Measurements from ENCODE around the gene MAF.

The MAF gene

GRCh38 chr16:79587296-79587695 is 13.2 kb downstream of the MAF start:
- no peak for DNase-seq

- DNase-seq: no peak
Measured at GRCh38 chr16:79582789-79583188, 17.7 kb downstream of the MAF start.

DNA sequence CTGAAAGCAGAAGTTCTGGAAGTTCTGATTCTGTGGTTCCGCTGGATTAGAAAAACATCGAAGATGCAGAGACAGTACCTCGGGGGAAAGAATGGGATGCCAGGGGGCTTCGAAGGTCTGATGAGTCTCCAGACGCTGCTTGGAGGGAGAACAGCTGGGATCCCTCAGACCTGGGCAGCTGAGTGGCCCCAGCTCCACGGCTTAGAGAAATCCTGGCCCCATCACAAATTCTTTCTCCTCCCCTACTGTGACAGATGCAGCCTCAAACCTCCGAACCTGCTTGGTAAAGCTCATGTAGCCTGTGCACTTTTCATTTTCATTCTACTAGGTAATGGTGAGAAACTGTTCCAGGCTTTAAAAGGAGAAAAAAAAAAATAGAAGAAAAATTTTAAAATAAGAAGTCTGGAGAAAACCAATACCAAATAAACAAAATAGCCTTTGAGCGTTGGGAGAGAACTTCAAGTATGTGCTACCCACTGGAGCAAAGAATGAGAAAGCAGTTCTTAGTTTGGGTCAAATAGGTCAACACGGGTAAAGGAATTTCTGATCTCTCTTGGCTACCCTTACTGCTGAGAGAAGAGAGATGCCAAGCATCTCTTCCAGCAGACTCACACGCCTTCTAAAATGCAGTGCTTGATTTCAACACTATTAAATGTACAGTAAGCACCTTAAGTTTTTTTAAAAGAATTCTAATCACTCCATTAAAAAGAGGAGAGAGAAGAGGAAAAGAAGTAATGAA is 19.9 kb downstream of the MAF start:
- no peak for DNase-seq

- no peak for DNase-seq
Measured at GRCh38 chr16:79576602-79577001, 23.9 kb downstream of the MAF start.

GRCh38 chr16:79573884-79574283 is 26.7 kb downstream of the MAF start:
- DNase-seq: no peak

GRCh38 chr16:79573071-79573470 is 27.5 kb downstream of the MAF start:
- no peak for DNase-seq

- no peak for DNase-seq
Measured at GRCh38 chr16:79571903-79572535, 28.5 kb downstream of the MAF start.

DNA sequence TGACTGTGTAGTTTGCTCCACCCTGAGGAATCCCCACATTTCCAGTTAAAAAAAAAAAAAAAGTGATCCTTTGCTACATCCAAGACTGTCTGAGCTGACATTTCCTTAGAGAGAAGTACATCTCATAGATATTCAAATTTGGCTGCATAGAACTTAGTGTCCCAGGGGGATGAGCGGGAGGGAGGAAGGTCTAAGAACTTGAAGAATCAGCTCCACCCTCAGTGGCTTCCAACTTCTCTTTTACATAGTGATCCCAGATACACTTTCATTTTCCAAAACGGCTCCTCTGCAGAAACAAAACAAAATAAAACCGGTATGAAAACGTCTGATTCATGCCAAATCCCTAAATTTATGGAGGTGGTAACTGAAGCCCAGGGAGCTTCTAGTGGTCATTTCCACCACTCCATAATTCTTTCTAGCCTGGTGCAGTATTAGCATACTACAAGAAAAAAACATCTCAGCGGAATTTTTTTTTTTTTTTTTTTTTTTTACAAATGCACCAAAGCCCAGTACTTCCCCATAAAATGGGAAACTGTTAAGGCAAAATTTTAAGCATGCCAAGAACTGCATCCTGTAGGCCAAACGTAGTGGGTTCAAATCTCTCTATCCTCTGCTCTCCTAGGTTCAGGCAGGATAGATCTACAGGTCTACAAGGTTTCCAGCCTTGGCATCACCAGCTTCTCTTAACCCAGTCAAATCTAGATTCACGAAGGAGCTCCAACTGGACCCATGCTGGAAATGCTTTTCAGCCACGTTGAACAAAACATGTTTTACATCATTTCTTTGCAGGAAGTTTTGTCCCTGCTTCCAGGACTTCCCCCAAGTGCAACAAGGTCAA is 29.3 kb downstream of the MAF start:
- DNase-seq: no peak

GRCh38 chr16:79564671-79565107 is 35.8 kb downstream of the MAF start:
- DNase-seq: no peak

DNA sequence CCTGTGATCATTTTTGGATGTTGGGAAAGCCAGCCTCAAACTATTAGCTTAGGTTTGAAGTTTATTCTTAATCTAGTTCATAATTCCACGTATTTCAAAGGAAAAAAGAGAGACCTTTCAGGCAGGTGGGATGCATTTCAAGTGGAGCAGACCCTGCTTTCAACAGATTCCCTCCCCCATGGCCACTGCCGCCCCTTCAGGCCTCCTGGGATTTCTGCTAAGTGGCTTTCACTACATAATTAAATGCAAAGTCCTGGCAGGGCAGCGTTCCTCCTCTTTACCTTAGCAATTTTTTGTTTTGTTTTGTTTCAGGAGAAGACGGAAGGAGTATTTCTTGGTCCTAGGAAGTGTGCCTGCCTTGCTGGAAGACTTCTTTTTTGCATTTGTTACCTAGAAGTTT is 36.6 kb downstream of the MAF start:
- DNase-seq: no peak

- DNase-seq: no peak
Measured at GRCh38 chr16:79562166-79562823, 38.2 kb downstream of the MAF start.

DNA sequence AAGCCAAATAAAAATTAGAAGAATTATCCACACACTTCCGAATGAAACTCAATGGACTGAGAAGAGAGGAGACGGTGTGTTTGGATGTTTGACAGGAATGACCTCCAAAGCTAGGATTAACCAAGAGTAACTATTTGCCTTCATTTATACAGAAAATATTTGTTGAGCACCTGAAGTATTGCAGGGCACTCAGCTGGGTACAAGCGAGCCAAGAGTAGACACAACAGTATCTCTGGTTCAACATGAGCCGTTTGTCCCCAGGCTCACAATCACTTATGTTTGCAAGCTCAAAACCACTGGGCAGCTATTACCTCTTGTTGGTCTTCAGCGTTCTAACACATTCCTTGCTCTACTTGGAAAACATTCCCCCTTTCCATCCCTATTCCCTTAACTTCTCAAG is 38.8 kb downstream of the MAF start:
- no peak for DNase-seq

DNA sequence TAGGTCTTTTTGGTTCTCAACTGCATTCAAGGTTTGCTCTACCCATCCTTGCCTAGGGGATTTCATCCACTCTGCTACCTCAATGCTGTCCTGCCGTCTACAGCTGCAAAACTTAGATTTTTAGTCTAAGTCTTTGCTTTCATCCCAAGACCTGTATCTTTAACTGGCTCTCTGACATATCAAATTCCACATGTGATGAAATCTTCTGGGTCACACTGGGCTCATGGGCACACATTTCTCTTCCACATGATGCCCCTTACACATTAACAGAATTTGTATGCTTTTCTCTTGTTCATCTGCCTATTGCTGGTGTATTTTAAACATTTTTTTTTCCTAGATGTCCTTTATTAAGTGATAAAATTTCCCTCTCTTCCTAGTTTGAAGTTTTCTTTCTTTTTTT is 39.6 kb downstream of the MAF start:
- DNase-seq: no peak

DNA sequence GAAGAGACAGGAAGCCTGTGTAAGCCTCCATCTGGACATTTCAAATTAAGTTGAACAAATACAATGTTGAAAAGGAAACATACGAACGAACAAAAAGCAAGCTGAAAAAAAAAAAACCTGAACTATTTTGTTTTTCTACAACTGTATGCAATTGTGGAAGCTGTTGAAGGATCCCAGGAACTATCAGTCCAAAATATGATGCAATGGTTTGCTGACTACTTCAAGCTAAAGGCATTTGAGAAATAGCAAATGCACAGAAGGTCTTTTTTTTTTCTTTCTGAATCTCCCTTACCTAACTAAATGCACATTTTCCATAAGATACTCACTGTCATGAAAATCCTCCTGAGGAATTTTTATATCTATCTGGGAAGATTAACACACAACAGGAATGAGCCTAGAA is 40.2 kb downstream of the MAF start:
- no peak for DNase-seq

DNA sequence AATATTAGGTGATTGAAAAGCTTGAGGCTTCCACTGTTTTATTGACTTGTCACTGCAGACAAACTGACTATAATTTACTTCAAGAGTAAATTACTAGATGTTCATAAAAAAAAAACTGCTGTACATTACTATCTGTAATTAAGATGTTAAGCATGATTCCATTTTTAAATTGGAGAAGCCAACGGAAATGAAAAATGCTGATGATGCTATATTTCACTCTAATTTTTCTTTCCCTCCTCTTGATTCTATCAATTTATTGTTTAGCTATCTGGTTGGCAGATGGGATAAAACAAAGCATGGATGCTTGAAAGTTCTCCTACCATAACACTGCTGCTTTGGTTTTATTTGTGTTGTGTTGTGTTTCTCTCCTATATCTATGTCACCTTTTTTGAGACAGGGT is 41.0 kb downstream of the MAF start:
- DNase-seq: no peak

GRCh38 chr16:79557421-79557820 is 43.1 kb downstream of the MAF start:
- no peak for DNase-seq

- DNase-seq: no peak
Measured at GRCh38 chr16:79554912-79555311, 45.6 kb downstream of the MAF start.

DNA sequence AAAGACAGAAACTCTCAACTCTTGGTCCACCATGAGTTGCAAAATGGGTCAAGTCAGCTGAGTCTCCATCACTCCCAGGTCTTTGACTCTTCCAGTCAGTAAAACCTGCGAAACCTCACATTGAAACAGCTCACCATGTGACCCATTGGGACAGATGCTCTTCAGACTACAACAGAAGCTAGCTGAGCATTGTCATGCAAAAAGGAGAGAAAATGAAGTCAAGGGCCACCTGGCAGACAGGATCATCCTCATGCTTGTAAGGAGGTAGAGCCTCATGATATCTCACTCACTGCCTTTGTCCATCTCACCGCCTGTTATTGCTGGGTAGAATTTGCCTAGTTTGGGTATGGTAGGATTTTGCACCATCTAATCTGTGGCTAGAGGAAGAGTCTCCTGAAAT is 50.2 kb downstream of the MAF start:
- DNase-seq: no peak

DNA sequence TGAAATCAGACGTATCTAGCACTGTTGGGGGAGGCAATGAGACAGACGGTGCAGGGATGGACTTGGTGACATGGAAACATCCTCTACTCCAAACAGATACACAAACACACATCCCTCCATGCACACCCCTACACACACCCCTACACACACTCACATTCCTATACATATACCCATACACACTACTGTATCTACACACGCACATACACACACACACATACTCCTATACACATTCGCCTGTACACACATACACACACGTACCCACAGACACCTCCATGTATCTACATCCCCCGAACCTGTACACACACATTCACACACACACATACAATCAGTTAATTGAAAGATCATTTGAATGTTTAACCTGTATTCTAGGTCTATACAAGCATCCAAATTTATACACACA is 53.5 kb downstream of the MAF start:
- no peak for DNase-seq

Measured in stimulated activated CD4-positive, alpha-beta T cell treated with anti-CD3 and anti-CD28 coated beads, Interleukin-1b, Interleukin-23, amount 100 ng/mL, for 48 hours (primary cell).